Trophoblast cell (in vitro differentiated cells and primary cell): Measurements from ENCODE around the gene GPR132.

Experiments used
- DNase-seq, 2 donors: peaks; one replicate each; pipeline ENCODE4 v3.0.0-alpha.2; 2016
- H2AFZ ChIP-seq: 2 replicates; pipeline ENCODE4 v1.6.1; 2013; ENCODE audit warnings: low read length, moderate library complexity, mild to moderate bottlenecking; ENCODE audit not compliant: insufficient read depth, poor library complexity
- H2AK5ac ChIP-seq: 2 replicates; pipeline ENCODE4 v1.6.1; 2013; ENCODE audit warnings: mild to moderate bottlenecking, low read length
- H2BK120ac ChIP-seq: 2 replicates; pipeline ENCODE4 v1.6.1; 2013; ENCODE audit warnings: low read length, mild to moderate bottlenecking, moderate library complexity; ENCODE audit not compliant: insufficient read depth, poor library complexity
- H2BK12ac ChIP-seq: 2 replicates; pipeline ENCODE4 v1.6.1; 2013; ENCODE audit warnings: mild to moderate bottlenecking, low read length, moderate library complexity
- H2BK5ac ChIP-seq: 2 replicates; pipeline ENCODE4 v1.6.1; 2013; ENCODE audit warnings: low read length, low read depth, moderate library complexity, mild to moderate bottlenecking; ENCODE audit not compliant: poor library complexity
- H3K14ac ChIP-seq: 2 replicates; pipeline ENCODE4 v1.6.1; 2013; ENCODE audit warnings: mild to moderate bottlenecking, low read length
- H3K18ac ChIP-seq: 2 replicates; pipeline ENCODE4 v1.6.1; 2013; ENCODE audit warnings: mild to moderate bottlenecking, low read length
- H3K23ac ChIP-seq: 2 replicates; pipeline ENCODE4 v1.6.1; 2013; ENCODE audit warnings: low read length
- H3K27ac ChIP-seq: 2 replicates; pipeline ENCODE4 v1.5.1; 2013; ENCODE audit warnings: low read depth, mild to moderate bottlenecking, inconsistent platforms, low read length, moderate library complexity
- H3K27me3 ChIP-seq: 2 replicates; pipeline ENCODE4 v1.6.1; 2013; ENCODE audit warnings: inconsistent platforms, mild to moderate bottlenecking, low read length, moderate library complexity; ENCODE audit not compliant: insufficient read depth
- H3K36me3 ChIP-seq, 2 experiments: 1 replicate in 1 of 2; 2 replicates in 1 of 2; pipeline ENCODE4 v1.6.1; 2013; ENCODE audit warnings: low read length in 2 of 2, mild to moderate bottlenecking in 2 of 2, moderate library complexity in 1 of 2; ENCODE audit not compliant: insufficient read depth in 2 of 2, control insufficient read depth in 1 of 2
- H3K4ac ChIP-seq: 2 replicates; pipeline ENCODE4 v1.6.1; 2013; ENCODE audit warnings: low read depth, mild to moderate bottlenecking, low read length, moderate library complexity
- H3K4me1 ChIP-seq, 2 experiments: 1 replicate in 1 of 2; 2 replicates in 1 of 2; pipeline ENCODE4 v1.6.1; 2013; ENCODE audit warnings: low read length in 2 of 2, mild to moderate bottlenecking in 2 of 2, moderate library complexity in 1 of 2; ENCODE audit not compliant: insufficient read depth in 2 of 2, control insufficient read depth in 1 of 2
- H3K4me2 ChIP-seq: 2 replicates; pipeline ENCODE4 v1.6.1; 2013; ENCODE audit warnings: inconsistent platforms, mild to moderate bottlenecking, low read length, moderate library complexity
- H3K4me3 ChIP-seq: 2 replicates; pipeline ENCODE4 v1.5.1; 2013; ENCODE audit warnings: mild to moderate bottlenecking, low read depth, low read length, inconsistent platforms
- H3K79me1 ChIP-seq: one replicate; pipeline ENCODE4 v1.6.1; 2013; ENCODE audit warnings: low read length
- H3K79me2 ChIP-seq: 2 replicates; pipeline ENCODE4 v1.6.1; 2013; ENCODE audit warnings: low read length, mild to moderate bottlenecking; ENCODE audit not compliant: control insufficient read depth, insufficient read depth, poor library complexity
- H3K9ac ChIP-seq: 2 replicates; pipeline ENCODE4 v1.6.1; 2013; ENCODE audit warnings: mild to moderate bottlenecking, low read length
- H3K9me3 ChIP-seq: 2 replicates; pipeline ENCODE4 v1.6.1; 2013; ENCODE audit warnings: low read depth, mild to moderate bottlenecking, control low read depth, inconsistent platforms, low read length; ENCODE audit not compliant: insufficient read depth
- H4K12ac ChIP-seq: 2 replicates; pipeline ENCODE4 v1.6.1; 2013; ENCODE audit warnings: low read depth, mild to moderate bottlenecking, low read length, moderate library complexity
- H4K8ac ChIP-seq: 2 replicates; pipeline ENCODE4 v1.6.1; 2013; ENCODE audit warnings: low read depth, mild to moderate bottlenecking, low read length, moderate library complexity
- H4K91ac ChIP-seq: one replicate; pipeline ENCODE4 v1.6.1; 2013; ENCODE audit warnings: low read depth, mild to moderate bottlenecking, low read length, moderate library complexity
- WGBS: extraction: QIAGEN DNeasy Blood & Tissue Kit; methylation state at CpG from one replicate; pipeline ENCODE4 v1.1.7; 2013; ENCODE audit warnings: missing lambda C conversion rate; ENCODE audit not compliant: insufficient read length, insufficient coverage; ENCODE audit errors: extremely low coverage; 5-methylcytosine and 5-hydroxymethylcytosine counted together

Gene GPR132

DNA sequence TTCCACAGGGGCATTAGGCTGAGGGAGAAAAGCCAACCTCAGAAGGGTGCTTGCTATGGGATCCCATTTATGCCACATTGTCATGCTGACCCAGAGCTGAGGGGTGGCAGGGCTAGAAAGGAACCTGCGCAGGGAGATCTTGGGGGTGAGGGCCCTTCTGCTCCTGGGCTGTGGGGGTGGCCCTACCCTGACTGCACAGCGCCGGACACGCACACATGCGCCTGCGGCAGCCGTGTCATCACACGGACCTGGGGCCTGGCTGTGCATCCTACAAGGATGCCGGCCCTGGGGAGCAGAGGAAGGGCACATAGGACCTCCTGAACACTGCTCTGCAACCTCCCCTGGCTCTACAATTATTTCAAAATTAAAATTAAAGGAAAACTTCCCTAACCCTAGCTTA is 51.2 kb downstream of the GPR132 start:
- no peak overlapping the region for H3K9ac ChIP-seq
- H4K12ac ChIP-seq = no peak overlapping the region
- H3K27ac ChIP-seq = no peak overlapping the region

DNA sequence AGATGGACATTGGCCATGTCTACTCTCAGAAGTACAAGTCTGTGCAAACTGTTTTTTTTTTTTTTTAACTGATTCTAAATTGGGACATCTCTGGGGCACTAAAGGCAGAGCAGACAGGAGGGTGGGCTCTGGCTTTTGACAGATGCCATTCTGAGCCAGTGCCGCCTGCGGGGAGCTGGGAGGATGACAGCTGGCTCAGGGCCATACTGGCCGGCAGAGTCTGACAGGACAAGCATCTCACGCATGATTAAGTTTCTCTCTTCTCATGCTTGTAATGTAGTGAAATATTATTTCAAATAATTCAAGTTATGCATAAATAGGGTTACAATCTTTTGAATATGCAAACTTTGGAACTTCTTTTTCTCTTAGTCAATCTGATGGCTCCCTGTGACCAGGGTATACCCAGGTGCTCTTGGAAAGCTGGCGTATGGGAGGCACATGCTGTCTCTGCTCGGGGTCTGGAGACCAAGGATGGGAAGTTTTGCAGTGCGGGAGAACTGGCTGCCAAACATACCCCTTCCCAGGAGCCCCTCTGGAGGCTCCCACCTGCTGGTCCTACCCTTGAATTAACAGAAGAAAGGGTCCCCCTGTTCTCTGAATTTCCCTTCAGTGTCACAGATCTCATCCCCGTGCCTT is 52.0 kb downstream of the GPR132 start:
- Histone ChIP-seq H4K8ac (no peak overlapping the region), H3K9me3 (no peaks in the 10 kb centered on the region), H3K36me3 (peaks cover 31% of the 10 kb centered on the region in 2 experiments), H3K14ac (no peak overlapping the region), H2AK5ac (no peak overlapping the region), H3K79me2 (peaks cover 30% of the 10 kb centered on the region), H3K27ac (no peak overlapping the region), H2BK12ac (no peak overlapping the region), H2BK120ac (no peak overlapping the region), H3K4me3 (no peak overlapping the region), H3K4me1 (peaks cover 4 to 6% of the 10 kb centered on the region in 2 experiments), H3K27me3 (no peaks in the 10 kb centered on the region), H3K4ac (peak overlapping the region; percentile 60), H2BK5ac (no peak overlapping the region), H4K12ac (no peak overlapping the region), H3K23ac (no peak overlapping the region), H2AFZ (no peak overlapping the region), H3K9ac (no peak overlapping the region), H3K4me2 (no peak overlapping the region), H4K91ac (no peak overlapping the region), H3K18ac (no peak overlapping the region), H3K79me1 (no peaks in the 10 kb centered on the region)
- DNase-seq = no peak
- no CpG with 5 or more reads among the region's 8 CpGs for WGBS

More for the DNA sequence above, 51.2 kb downstream of the GPR132 start:
- Histone ChIP-seq H2BK12ac (no peak overlapping the region), H3K79me2 (peaks cover 35% of the 10 kb centered on the region), H2BK120ac (no peak overlapping the region), H3K4ac (peak overlapping the region; percentile 93), H3K18ac (no peak overlapping the region), H3K23ac (no peak overlapping the region), H3K79me1 (no peaks in the 10 kb centered on the region), H3K14ac (no peak overlapping the region), H2BK5ac (no peak overlapping the region), H2AFZ (no peak overlapping the region), H3K36me3 (peaks cover 30 to 31% of the 10 kb centered on the region in 2 experiments), H3K4me1 (peaks cover 10 to 11% of the 10 kb centered on the region in 2 experiments), H4K91ac (no peak overlapping the region), H3K4me3 (no peak overlapping the region), H3K27me3 (no peaks in the 10 kb centered on the region), H3K9me3 (no peaks in the 10 kb centered on the region), H4K8ac (no peak overlapping the region), H2AK5ac (no peak overlapping the region), H3K4me2 (no peak overlapping the region)
- WGBS = no CpG with 5 or more reads among the region's 9 CpGs
- no peak for DNase-seq

DNA sequence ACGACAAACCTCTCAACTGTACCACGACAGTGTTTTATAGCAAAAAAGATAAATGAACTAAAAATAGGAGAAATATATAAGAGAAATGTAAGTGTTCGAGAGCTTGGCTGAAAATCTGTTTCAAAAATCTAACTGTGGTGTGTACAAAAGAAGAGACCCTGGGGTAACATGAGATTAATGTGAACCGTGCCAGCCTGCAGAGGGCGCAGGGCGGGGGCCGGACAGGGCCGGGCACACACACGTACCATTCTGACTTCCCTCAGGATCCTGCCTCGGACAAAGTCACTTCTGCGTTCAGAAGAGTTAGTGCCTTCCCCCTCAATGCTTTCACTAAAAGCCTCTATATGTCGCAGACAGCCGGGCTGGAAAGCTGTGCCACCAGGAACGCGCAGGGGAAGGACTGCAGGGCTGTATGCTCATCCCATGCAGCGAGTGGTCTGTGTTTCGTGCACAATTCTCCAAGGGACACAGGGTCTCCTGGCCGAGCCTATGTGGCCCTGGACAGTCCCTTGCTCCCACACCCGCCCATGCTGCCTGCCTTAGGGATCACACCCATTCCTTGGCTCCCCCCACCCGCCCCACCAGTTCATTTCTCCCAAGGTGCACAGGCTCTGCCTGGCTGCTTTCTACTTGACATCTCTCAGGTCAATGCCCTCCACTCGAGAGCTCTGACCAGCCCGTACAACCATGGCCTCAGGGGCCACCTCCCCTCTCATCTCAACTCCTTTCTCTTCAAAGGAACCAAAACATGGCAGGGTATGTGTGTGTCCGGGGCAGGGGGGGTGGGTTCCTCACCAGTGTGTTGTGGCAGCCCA is 52.9 kb downstream of the GPR132 start:
- Histone ChIP-seq H2BK5ac (no peak overlapping the region), H3K36me3 (peaks cover 39% of the 10 kb centered on the region in 2 experiments), H3K79me1 (no peaks in the 10 kb centered on the region), H4K12ac (no peak overlapping the region), H3K4ac (peak overlapping the region; percentile 75), H2BK120ac (no peak overlapping the region), H3K14ac (no peak overlapping the region), H3K79me2 (peaks cover 30% of the 10 kb centered on the region), H3K18ac (no peak overlapping the region), H3K9ac (no peak overlapping the region), H2AK5ac (no peak overlapping the region), H4K8ac (no peak overlapping the region), H3K4me2 (no peak overlapping the region), H3K27me3 (no peaks in the 10 kb centered on the region), H3K27ac (no peak overlapping the region), H3K4me3 (no peak overlapping the region), H2BK12ac (no peak overlapping the region), H3K4me1 (peaks cover 4 to 6% of the 10 kb centered on the region in 2 experiments), H3K9me3 (no peaks in the 10 kb centered on the region), H2AFZ (no peak overlapping the region), H3K23ac (no peak overlapping the region), H4K91ac (no peak overlapping the region)
- WGBS = 100% methylated on average over 1 of the region's 23 CpGs
- no peak for DNase-seq

DNA sequence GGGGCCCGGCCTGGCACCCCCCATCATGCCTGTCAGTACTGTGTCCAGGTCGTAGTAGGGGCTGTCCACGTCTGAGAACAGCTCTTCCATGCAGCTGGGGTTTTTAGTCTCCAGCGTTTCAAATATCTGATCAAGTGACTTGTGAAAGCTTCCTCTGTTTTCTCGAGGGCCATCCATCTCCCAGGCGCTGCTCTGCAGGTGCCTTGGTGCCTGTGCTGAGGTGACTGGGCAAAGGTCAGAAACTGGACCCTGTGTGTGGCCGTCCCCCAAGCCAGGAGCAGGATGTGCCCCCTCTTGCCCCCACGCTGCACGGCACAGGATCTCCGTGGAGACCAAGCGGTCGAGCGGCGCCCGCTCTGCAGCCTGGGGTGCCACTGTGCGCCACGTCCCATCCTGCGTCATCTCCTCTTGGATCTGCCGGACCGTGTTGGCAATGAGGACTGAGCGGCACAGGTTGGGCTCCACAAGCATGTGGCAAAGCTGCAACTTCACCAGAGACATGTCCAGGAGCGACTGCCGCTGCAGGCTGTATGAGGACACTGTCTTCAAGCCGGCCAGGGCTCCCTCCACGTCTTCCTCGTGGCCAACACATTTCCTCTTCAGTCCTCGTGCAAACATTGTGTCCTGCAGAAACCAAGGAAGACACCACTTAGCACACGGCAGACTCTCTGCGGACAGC is 53.8 kb downstream of the GPR132 start:
- no peak overlapping the region for H3K4me2 ChIP-seq
- no peak overlapping the region for H3K18ac ChIP-seq
- H3K14ac ChIP-seq = no peak overlapping the region
- no peak overlapping the region for H4K12ac ChIP-seq
- no peak overlapping the region for H3K9ac ChIP-seq
- H2BK5ac ChIP-seq = no peak overlapping the region
- no peak overlapping the region for H2BK12ac ChIP-seq
- peaks cover 27% of the 10 kb centered on the region for H3K79me2 ChIP-seq
- peaks cover 4 to 5% of the 10 kb centered on the region in 2 experiments for H3K4me1 ChIP-seq
- WGBS = no CpG with 5 or more reads among the region's 29 CpGs
- peaks cover 45 to 47% of the 10 kb centered on the region in 2 experiments for H3K36me3 ChIP-seq
- no peak overlapping the region for H2BK120ac ChIP-seq
- no peak overlapping the region for H3K4ac ChIP-seq
- no peak overlapping the region for H2AFZ ChIP-seq
- no peaks in the 10 kb centered on the region for H3K79me1 ChIP-seq
- H3K9me3 ChIP-seq = no peaks in the 10 kb centered on the region
- no peak for DNase-seq
- no peak overlapping the region for H3K23ac ChIP-seq
- no peak overlapping the region for H3K4me3 ChIP-seq
- no peak overlapping the region for H4K8ac ChIP-seq
- H2AK5ac ChIP-seq = no peak overlapping the region
- no peak overlapping the region for H4K91ac ChIP-seq
- no peaks in the 10 kb centered on the region for H3K27me3 ChIP-seq
- no peak overlapping the region for H3K27ac ChIP-seq
